Activated CD8-positive, alpha-beta memory T cell treated with anti-CD3 and anti-CD28 coated beads, Interleukin-2, amount 10 ng/mL, durations not matched to agents 7 days and 5 days (primary cell): ENCODE data around the gene HACD1. TPM values are rescaled to one million over a fixed set of nuclear protein-coding genes. Genes with fewer than 3 reads are reported as not detected.
"Not testable (repeated sequence)": the region's sequence is repeated elsewhere in the genome, so short reads cannot be mapped to it uniquely, and the experiment has no call there.

Experiments
- ATAC-seq: fragments of 150-1000 bp; cut with Tn5 transposase; one replicate; pipeline ENCODE4 v1.10.0; 2021; ENCODE audit warnings: moderate library complexity
- CTCF ChIA-PET: fragments of 350-600 bp; sonication (Branson Sonifier 250); formaldehyde crosslinking; loops from one replicate; lab custom pipeline; 2021; ENCODE audit warnings: antibody characterized with exemption; lab: Charles Lee
- DNase-seq: peaks from one replicate; pipeline ENCODE4 v3.0.0-alpha.2; 2020
- H3K27ac Mint-ChIP-seq: one replicate; pipeline ENCODE4 v1.8.0; 2021; ENCODE audit warnings: mild to moderate bottlenecking, mixed read lengths
- H3K27me3 Mint-ChIP-seq: one replicate; pipeline ENCODE4 v1.8.0; 2021; ENCODE audit warnings: mixed read lengths
- H3K36me3 Mint-ChIP-seq: one replicate; pipeline ENCODE4 v1.8.0; 2021; ENCODE audit warnings: mild to moderate bottlenecking, mixed read lengths
- H3K4me1 Mint-ChIP-seq: one replicate; pipeline ENCODE4 v1.8.0; 2021; ENCODE audit warnings: mixed read lengths
- H3K4me3 Mint-ChIP-seq: one replicate; pipeline ENCODE4 v1.8.0; 2021; ENCODE audit warnings: mild to moderate bottlenecking, moderate library complexity, mixed read lengths
- H3K9me3 Mint-ChIP-seq: one replicate; pipeline ENCODE4 v1.8.0; 2022; ENCODE audit warnings: low read depth, mixed read lengths
- total RNA-seq, 2 experiments: library from RNA; stranded (reverse); gene quantifications; one replicate each; pipeline ENCODE4 v1.2.3, GENCODE V29; 2021

Gene HACD1
- total RNA-seq, 2 experiments from 2014 or later: 0.93 to 6.6 TPM

DNA sequence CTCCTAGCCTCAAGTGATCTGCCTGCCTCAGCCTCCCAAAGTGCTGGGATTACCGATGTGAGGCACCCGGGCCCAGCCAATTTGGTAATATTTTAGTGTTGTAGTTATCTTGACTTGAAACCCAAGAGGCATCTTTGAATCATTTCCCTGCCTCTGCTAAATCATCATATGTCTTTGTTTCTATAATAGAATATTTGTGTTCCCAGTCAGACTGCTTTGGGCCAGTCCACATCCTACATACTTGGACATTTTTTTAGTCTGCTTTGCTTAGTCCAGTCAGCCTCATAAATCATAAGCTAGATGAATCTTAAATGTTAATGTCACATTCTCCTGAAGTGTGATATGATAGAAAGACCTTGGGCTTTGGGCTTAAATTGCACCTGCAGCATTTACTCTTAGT, 32.7 kb upstream of the HACD1 start:
- Mint-ChIP-seq H3K27me3 (no peaks in the 10 kb centered on the region), H3K36me3 (peaks cover 82% of the 10 kb centered on the region), H3K4me3 (no peak overlapping the region), H3K4me1 (peaks cover 68% of the 10 kb centered on the region), H3K9me3 (peaks cover 16% of the 10 kb centered on the region), H3K27ac (no peak overlapping the region)
- CTCF ChIA-PET: interaction anchor here (0.7 to 1.6 kb wide), 2 partner anchors 18 to 143 kb away, joined by 3 read pairs; no protein-coding TSS in a partner anchor
- DNase-seq (no peak), ATAC-seq (no peak)

DNA sequence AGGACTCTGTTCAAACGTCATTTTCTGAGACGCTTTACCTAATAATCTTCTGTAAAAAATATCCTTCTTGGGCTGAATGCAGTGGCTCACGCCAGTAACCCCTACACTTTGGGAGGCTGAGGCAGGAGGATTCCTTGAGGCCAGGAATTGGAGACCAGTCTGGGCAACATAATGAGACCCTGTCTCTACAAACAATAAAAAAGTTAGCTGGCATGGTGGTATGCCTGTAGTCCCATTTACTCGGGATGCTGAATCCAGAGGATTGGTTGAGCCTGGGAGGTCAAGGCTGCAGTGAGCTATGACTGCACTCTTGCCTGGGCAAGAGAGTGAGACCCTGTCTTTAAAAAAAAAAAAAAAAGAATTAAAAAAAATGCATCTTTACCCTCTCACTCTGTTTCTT, 31.9 kb upstream of the HACD1 start:
- ATAC-seq (no peak), DNase-seq (no peak)
- peaks cover 77% of the 10 kb centered on the region for H3K36me3 Mint-ChIP-seq
- peaks cover 68% of the 10 kb centered on the region for H3K4me1 Mint-ChIP-seq
- CTCF ChIA-PET: interaction anchor here (0.7 kb wide), 1 partner anchor 142 kb away, joined by 3 read pairs; no protein-coding TSS in a partner anchor
- peak overlapping the region; percentile 72 for H3K4me3 Mint-ChIP-seq
- peaks cover 16% of the 10 kb centered on the region for H3K9me3 Mint-ChIP-seq
- peak overlapping the region; percentile 95 for H3K27ac Mint-ChIP-seq
- no peaks in the 10 kb centered on the region for H3K27me3 Mint-ChIP-seq

DNA sequence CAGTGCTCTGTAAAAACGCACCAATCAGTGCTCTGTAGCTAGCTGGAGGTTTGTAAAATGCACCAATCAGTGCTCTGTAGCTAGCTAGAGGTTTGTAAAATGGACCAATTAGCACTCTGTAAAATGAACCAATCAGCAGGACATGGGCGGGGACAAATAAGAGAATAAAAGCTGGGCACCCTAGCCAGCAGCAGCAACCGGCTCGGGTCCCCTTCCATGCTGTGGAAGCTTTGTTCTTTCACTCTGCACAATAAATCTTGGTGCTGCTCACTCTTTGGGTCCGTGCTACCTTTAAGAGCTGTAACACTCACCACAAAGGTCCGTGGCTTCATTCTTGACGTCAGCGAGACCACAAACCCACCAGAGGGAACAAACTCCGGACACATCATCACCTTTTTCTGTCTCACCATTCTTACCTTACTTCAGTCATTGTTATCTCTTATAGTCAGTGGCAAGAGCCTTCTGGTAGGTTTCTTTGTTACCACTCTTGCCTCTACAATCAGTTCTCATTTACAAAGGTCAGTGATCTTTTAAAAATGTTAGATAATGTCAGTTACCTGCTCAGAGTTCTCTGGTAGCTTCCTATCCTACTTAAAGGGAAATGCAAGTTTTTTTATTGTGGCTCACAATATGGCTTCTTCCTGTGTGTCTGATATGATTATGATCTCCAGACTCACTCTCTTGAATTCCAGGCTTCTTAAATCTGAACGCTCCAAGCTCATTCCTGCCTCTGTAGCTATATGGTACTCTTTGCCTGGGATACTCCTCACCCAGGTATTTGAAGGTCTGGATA, 31.3 kb upstream of the HACD1 start:
- Mint-ChIP-seq H3K4me3 (peak overlapping the region; percentile 72), H3K27ac (peak overlapping the region; percentile 95), H3K9me3 (peaks cover 11% of the 10 kb centered on the region), H3K36me3 (peaks cover 71% of the 10 kb centered on the region), H3K4me1 (peaks cover 65% of the 10 kb centered on the region), H3K27me3 (no peaks in the 10 kb centered on the region)
- DNase-seq (peak; percentile 89), ATAC-seq (peak; percentile 20)
- CTCF ChIA-PET: interaction anchor here (1.0 to 1.7 kb wide), 5 partner anchors 14 to 88 kb away, joined by 3 to 6 read pairs (median 4); partner anchors contain the start of gene HACD1

DNA sequence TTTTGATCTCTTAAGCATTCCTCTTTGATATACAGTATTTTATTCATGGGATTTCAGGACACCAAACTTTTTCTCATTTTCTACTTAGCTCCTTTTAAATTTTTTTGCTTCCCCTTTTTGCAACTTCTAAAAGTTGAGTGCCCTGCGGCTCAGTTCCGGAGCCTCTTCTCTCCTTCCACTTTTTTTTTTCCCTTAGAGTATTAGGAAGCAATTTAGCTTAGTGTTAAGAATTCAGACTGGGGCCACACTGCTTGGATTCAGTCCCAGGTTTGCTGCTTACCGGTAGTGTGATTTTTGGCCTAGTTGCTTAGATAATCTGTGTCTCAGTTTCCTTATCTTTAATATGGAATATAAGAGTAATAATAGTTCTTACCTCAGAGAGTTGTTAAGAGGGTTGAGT, 30.2 kb upstream of the HACD1 start:
- no peak for DNase-seq
- H3K9me3 Mint-ChIP-seq: peaks cover 9% of the 10 kb centered on the region
- no peak overlapping the region for H3K4me3 Mint-ChIP-seq
- peaks cover 74% of the 10 kb centered on the region for H3K4me1 Mint-ChIP-seq
- no peak for ATAC-seq
- peaks cover 61% of the 10 kb centered on the region for H3K36me3 Mint-ChIP-seq
- H3K27me3 Mint-ChIP-seq: no peaks in the 10 kb centered on the region
- CTCF ChIA-PET: interaction anchor here (0.9 to 1.7 kb wide), 7 partner anchors 10 to 96 kb away, joined by 3 to 6 read pairs (median 4); partner anchors contain the start of gene HACD1
- peak overlapping the region; percentile 76 for H3K27ac Mint-ChIP-seq

DNA sequence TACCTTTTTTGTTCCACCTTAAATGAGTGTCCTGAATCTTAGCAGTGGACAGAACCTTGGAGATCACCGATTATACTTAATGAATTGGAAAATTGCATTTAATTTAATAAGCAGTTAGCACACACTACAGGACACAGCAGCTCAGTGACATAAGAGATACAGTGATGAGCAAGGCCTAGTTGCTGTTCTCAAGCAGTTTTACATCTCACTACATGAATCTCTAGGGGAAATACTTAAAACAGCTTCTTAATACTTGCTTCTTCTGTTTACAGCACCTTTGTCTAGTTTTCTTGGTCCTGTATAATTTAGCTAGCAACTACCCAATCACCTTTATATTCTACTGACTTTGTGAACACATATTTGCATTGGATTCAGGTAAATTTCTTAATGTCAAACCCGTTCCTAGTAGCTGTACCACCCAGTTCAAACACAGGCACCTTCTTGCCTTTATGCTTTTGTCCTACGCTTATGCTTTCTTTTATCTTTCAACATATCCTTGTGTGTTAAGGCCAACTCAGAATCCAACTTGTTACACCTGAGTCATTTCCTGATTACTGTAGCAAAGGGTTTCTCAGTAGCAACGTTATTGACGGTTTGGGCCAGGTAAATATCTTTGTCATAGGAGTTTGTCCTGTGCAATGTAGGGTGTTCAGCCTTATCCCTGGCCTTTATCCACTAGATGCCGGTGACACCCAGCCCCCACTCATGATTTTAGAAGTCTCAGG, 28.6 kb upstream of the HACD1 start:
- CTCF ChIA-PET: interaction anchor here (0.7 to 2.1 kb wide), 3 partner anchors 28 to 828 kb away, joined by 3 to 9 read pairs (median 3); partner anchors contain the start of gene RSU1
- peak; percentile 45 for ATAC-seq

DNA sequence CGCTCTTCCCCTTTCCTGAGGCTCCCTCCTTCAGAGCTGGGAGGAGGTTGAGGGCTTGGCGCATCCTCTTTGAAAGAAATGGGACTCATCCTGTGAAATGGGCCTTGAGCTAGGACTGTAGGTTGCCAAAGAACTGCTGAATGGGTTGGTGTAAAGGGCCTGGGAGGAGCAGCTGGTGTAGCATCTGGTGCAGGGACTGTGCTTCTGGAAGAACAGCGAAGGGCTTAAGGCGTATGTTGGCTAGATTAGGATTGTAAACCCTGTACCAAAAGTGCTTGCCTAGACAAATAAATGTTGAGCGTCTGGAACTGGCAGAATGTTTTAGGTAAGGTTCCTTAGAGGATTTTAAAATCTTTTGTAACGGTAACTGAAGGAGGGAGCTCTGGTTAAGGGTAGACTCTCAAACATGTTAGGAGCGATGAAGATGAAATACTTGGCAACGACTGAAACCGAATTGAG, 27.3 kb upstream of the HACD1 start:
- ATAC-seq (peak; percentile 25), DNase-seq (no peak)
- Mint-ChIP-seq H3K27ac (peak overlapping the region; percentile 98), H3K9me3 (peaks cover 3% of the 10 kb centered on the region), H3K27me3 (no peaks in the 10 kb centered on the region), H3K4me3 (peak overlapping the region; percentile 93), H3K36me3 (peaks cover 38% of the 10 kb centered on the region), H3K4me1 (peaks cover 62% of the 10 kb centered on the region)
- CTCF ChIA-PET: interaction anchor here (0.8 to 2.1 kb wide), 11 partner anchors 10 to 827 kb away, joined by 3 to 9 read pairs (median 3); partner anchors contain the start of genes HACD1 and RSU1

More for the DNA sequence above, 28.6 kb upstream of the HACD1 start:
- H3K9me3 Mint-ChIP-seq: peaks cover 3% of the 10 kb centered on the region
- peak; percentile 42 for DNase-seq
- peaks cover 72% of the 10 kb centered on the region for H3K4me1 Mint-ChIP-seq
- peaks cover 47% of the 10 kb centered on the region for H3K36me3 Mint-ChIP-seq
- H3K4me3 Mint-ChIP-seq: peak overlapping the region; percentile 93
- H3K27ac Mint-ChIP-seq: peak overlapping the region; percentile 98
- no peaks in the 10 kb centered on the region for H3K27me3 Mint-ChIP-seq

DNA sequence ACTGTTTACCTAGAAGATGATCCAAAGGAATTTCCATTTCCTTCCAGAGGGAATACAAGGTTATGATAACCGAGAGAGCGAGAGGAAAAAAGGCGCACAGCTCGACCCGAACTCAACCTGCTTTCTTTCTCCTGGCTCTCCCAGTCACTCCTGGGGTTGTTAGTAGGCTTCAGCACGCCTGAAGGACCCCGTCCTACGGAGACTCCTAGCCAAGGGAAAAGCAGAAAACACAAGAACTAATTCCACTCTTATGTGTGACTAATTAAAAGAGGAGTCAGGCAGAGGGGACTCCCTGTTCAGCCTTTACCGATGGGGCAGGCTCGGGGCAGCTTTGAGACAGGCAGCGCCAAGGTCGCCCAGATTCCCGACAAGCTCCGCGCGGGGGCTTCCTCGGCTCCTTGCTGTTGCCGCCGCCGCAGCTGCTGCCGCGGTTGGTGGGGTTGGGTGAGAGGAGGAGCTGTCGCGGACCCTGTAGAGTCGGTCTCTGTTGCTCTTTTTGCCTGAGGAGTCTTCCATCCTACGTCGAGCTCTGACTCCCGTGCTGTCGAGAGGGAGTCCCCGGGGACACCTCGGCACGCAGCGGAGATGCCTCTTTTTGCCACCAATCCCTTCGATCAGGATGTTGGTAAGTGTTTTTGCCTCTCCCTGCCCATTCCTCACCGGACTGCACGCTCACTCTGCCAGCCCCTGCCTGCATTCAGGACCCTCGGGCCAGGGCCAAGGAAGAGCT, 26.7 kb upstream of the HACD1 start, which contains the start of gene STAM:
Gene STAM, plus strand, starts transcription at position 397 of the 730 bp plus-strand sequence. Its CDS starts 189 bp downstream, at position 586.
- Mint-ChIP-seq H3K4me3 (peak within 1 kb of the TSS; percentile 93), H3K4me1 (peaks cover 57% of the 10 kb centered on the region), H3K27me3 (no peaks in the 10 kb centered on the region), H3K27ac (peak within 1 kb of the TSS; percentile 98), H3K36me3 (peaks cover 33% of the 10 kb centered on the region), H3K9me3 (peaks cover 3% of the 10 kb centered on the region)
- peak; percentile 83 for ATAC-seq
- DNase-seq: peak; percentile 96
- CTCF ChIA-PET: interaction anchor here (0.8 to 2.1 kb wide), 15 partner anchors 9 to 235 kb away, joined by 3 to 9 read pairs (median 3); partner anchors contain the start of gene HACD1

DNA sequence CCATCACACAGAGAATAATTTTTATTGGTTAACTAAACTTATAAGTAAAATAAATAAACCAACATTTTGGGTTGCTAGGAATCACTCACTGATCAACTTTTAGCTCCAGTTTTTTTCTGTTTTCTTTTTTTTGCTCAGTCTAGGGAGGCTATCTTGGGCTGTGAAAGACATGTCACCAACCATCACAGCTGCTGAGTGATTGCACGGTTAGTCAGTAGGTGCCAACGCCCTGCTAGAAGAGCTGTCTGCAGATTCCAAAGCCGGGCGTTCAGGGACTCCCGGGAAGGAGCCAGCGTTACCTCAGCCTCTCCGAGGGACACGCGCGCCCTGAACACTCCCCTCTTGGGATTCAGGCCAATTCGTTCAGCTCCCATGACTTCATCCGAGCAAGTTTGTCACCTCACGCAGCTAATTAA, 26.2 kb upstream of the HACD1 start:
- Mint-ChIP-seq H3K36me3 (peaks cover 27% of the 10 kb centered on the region), H3K9me3 (peaks cover 3% of the 10 kb centered on the region), H3K27ac (peak overlapping the region; percentile 98), H3K4me3 (peak overlapping the region; percentile 93), H3K4me1 (peaks cover 52% of the 10 kb centered on the region), H3K27me3 (no peaks in the 10 kb centered on the region)
- CTCF ChIA-PET: interaction anchor here (0.8 to 2.1 kb wide), 10 partner anchors 9 to 234 kb away, joined by 3 to 8 read pairs (median 3); no protein-coding TSS in a partner anchor
- ATAC-seq: peak; percentile 16
- DNase-seq: no peak

DNA sequence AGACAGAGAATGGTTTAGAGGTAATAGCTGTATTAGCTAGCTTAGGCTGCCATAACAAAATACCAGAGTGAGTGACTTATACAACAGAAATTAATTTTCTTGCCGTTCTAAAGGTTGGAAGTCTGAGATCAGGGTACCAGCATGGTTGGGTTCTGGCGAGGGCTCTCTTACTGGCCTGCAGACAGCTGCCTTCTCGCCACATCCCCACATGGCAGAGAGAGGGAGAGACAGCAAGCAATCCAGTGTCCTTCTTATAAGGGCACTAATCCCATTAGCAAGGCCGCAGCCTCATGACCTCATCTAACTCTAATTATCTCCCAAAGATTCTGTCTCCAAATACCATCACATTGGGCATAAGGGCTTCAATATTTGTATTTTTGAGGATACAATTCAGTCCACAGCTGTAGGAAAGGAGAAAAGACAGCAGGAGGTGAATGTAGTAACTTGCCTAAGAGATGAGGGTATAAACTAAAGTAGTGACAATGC, 23.2 kb upstream of the HACD1 start:
- H3K4me1 Mint-ChIP-seq: peaks cover 24% of the 10 kb centered on the region
- ATAC-seq (no peak), DNase-seq (no peak)
- CTCF ChIA-PET: interaction anchor here (0.8 kb wide), 1 partner anchor 23 kb away, joined by 4 read pairs; the partner anchor contains the start of gene HACD1
- H3K27me3 Mint-ChIP-seq: no peaks in the 10 kb centered on the region
- no peak overlapping the region for H3K4me3 Mint-ChIP-seq
- H3K36me3 Mint-ChIP-seq: peaks cover 2% of the 10 kb centered on the region
- H3K27ac Mint-ChIP-seq: no peak overlapping the region
- no peaks in the 10 kb centered on the region for H3K9me3 Mint-ChIP-seq

DNA sequence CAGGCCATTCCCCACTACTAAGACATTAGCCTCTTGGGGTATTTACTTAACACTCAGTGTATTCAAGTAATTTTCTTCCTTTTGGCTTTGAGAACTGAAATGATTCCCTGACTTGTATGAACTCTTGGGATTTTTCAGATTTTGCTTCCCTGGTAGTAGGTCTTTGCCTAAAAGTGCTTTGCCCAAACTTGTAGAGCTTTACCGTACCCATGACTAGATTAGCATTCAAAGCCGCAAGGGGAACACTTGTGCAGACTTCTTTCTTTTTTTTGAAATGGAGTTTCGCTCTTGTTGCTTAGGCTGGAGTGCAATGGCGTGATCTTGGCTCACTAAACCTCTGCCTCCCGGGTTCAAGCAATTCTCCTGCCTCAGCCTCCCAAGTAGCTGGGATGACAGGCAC, 20.7 kb upstream of the HACD1 start:
- ATAC-seq: no peak
- CTCF ChIA-PET: interaction anchor here (1.0 kb wide), 1 partner anchor 9 kb away, joined by 3 read pairs; no protein-coding TSS in a partner anchor
- peaks cover 7% of the 10 kb centered on the region for H3K27me3 Mint-ChIP-seq

DNA sequence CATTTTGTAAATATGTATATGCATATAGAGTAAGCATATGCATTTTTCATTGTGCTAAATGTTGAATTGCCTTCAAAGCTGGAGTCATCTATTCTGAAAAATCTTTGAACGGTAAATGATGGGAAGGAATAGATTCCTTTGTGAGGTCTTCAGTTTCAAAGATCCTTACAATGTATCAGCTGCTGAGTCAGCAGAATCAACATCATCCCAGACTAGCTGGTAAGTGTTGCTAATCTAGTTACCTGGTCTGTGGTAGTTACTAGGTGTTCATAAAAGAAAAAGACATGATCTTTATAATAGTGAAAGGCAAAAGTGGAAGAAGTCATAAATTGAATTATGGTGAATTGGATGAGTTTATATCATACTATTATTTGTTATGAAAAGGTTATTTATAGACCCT, 16.2 kb upstream of the HACD1 start:
- H3K9me3 Mint-ChIP-seq: no peaks in the 10 kb centered on the region
- no peaks in the 10 kb centered on the region for H3K36me3 Mint-ChIP-seq
- no peaks in the 10 kb centered on the region for H3K4me1 Mint-ChIP-seq
- no peak overlapping the region for H3K27ac Mint-ChIP-seq
- DNase-seq (no peak), ATAC-seq (no peak)
- CTCF ChIA-PET: no interaction called here
- no peak overlapping the region for H3K4me3 Mint-ChIP-seq
- peaks cover 9% of the 10 kb centered on the region for H3K27me3 Mint-ChIP-seq

More for the DNA sequence above, 20.7 kb upstream of the HACD1 start:
- DNase-seq: no peak
- Mint-ChIP-seq H3K27ac (no peak overlapping the region), H3K4me3 (no peak overlapping the region), H3K36me3 (peaks cover 1% of the 10 kb centered on the region), H3K4me1 (peaks cover 13% of the 10 kb centered on the region), H3K9me3 (no peaks in the 10 kb centered on the region)

DNA sequence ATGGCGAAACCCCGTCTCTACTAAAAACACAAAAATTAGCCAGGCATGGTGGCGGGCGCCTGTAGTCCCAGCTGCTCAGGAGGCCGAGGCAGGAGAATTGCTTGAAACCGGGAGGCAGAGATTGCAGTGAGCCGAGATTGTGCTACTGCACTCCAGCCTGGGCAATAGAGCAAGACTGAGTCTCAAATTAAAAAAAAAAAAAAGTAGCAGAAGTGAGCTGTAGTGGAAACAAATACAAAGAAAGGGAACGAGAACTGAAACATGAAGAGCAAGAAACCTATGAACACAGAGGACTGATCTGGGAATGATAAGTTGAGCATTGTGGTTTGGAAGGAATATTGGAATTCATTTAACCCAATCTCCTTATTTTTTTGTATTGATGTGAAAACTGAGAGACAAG, 15.4 kb upstream of the HACD1 start:
- DNase-seq, ATAC-seq, H3K4me3 Mint-ChIP-seq, H3K4me1 Mint-ChIP-seq, H3K27ac Mint-ChIP-seq, H3K36me3 Mint-ChIP-seq, CTCF ChIA-PET, H3K9me3 Mint-ChIP-seq: not testable (repeated sequence)
- H3K27me3 Mint-ChIP-seq: peaks cover 11% of the 10 kb centered on the region
